ELF-1 (cell line): Measurements from ENCODE around the gene SRXN1.
"Not testable (repeated sequence)": the region's sequence is repeated elsewhere in the genome, so short reads cannot be mapped to it uniquely, and the experiment has no call there.

Source experiments
- DNase-seq: peaks from one replicate; pipeline ENCODE4 v3.0.0-alpha.2; 2016; ENCODE audit warnings: low read depth, low spot score

The SRXN1 gene

GRCh38 chr20:653110-653589 is at the start of gene SRXN1:
SRXN1 (minus strand) TSS chr20:653200; CDS start chr20:653185, 15 bp downstream.
- peak; percentile 84 for DNase-seq

- no peak for DNase-seq
Observed at GRCh38 chr20:701401-702129, 48.6 kb upstream of the SRXN1 start.

- peak; percentile 73 for DNase-seq
Observed at GRCh38 chr20:699811-700338, 46.9 kb upstream of the SRXN1 start.

- no peak for DNase-seq
Observed at GRCh38 chr20:699342-699741, 46.3 kb upstream of the SRXN1 start.

GRCh38 chr20:698276-698675 is 45.3 kb upstream of the SRXN1 start:
- DNase-seq, result no peak

GRCh38 chr20:697826-698225 is 44.8 kb upstream of the SRXN1 start:
- DNase-seq, result no peak

GRCh38 chr20:695165-695866 is 42.3 kb upstream of the SRXN1 start:
- no peak for DNase-seq

- no peak for DNase-seq
Observed at GRCh38 chr20:694496-694895, 41.5 kb upstream of the SRXN1 start.

GRCh38 chr20:693786-694185 is 40.8 kb upstream of the SRXN1 start:
- DNase-seq, result not testable (repeated sequence)

GRCh38 chr20:692044-692443 is 39.0 kb upstream of the SRXN1 start:
- DNase-seq, result no peak

- no peak for DNase-seq
Observed at GRCh38 chr20:689947-690346, 36.9 kb upstream of the SRXN1 start.

- no peak for DNase-seq
Observed at GRCh38 chr20:689348-689747, 36.3 kb upstream of the SRXN1 start.

GRCh38 chr20:688809-689212 is 35.8 kb upstream of the SRXN1 start:
- DNase-seq, result peak; percentile 58

GRCh38 chr20:687468-688203 is 34.6 kb upstream of the SRXN1 start:
- no peak for DNase-seq

GRCh38 chr20:684676-685319 is 31.8 kb upstream of the SRXN1 start:
- no peak for DNase-seq

GRCh38 chr20:682123-682522 is 29.1 kb upstream of the SRXN1 start:
- DNase-seq, result no peak

- DNase-seq, result no peak
Observed at GRCh38 chr20:680638-681187, 27.7 kb upstream of the SRXN1 start.

GRCh38 chr20:677957-678356 is 25.0 kb upstream of the SRXN1 start:
- DNase-seq, result no peak

- DNase-seq, result no peak
Observed at GRCh38 chr20:676967-677366, 24.0 kb upstream of the SRXN1 start.

GRCh38 chr20:676315-676937 is 23.4 kb upstream of the SRXN1 start:
- DNase-seq, result no peak
